K562 (cell line): ENCODE measurements around the gene FIG4.

ENCODE experiments used
- NCOA2 ChIP-seq, 2 experiments: fragments of 450-650 bp; IDR thresholded peaks; 2 replicates each; pipeline ENCODE4 v1.6.1; 2018; ENCODE audit warnings: mild to moderate bottlenecking in 2 of 2, moderate library complexity in 1 of 2; ENCODE audit not compliant: partially characterized antibody in 2 of 2
- RCOR1 ChIP-seq, 2 experiments: IDR thresholded peaks; 2 replicates each; pipeline ENCODE4 v1.6.1; 2012; ENCODE audit warnings: low read depth in 2 of 2, low read length in 2 of 2, borderline replicate concordance in 1 of 2, improper control_type of control experiment in 1 of 2

- TF ChIP-seq RCOR1 (IDR thresholded peaks at IDR 0.05; ENCODE audit: borderline replicate concordance in 1 of 2, low read depth in 2 of 2, low read length in 2 of 2): no peak
- no peak for TF ChIP-seq NCOA2 (IDR thresholded peaks at IDR 0.05; ENCODE audit: partially characterized antibody in 2 of 2)
Observed at GRCh38 chr6:109870089-109870410, 179.0 kb downstream of the FIG4 start.
